Adrenal gland (tissue), 5 donors: ENCODE data around the gene LARGE1.

ENCODE experiments used
- CTCF ChIP-seq, 6 experiments: fragments of 450-650 bp in 4 of 6; fragments of 200-600 bp in 2 of 6; sonication (generic) in 1 of 6; IDR thresholded peaks; 1 replicate in 5 of 6; 2 replicates in 1 of 6; pipeline versions ENCODE4 v1.5.1 to v1.8.0; 2016 to 2021; ENCODE audit warnings: antibody characterized with exemption in 6 of 6, mild to moderate bottlenecking in 2 of 6, moderate library complexity in 1 of 6
- POLR2A ChIP-seq, 2 donors: fragments of 450-650 bp; IDR thresholded peaks; one replicate each; pipeline ENCODE4 v1.6.1; 2017; ENCODE audit warnings: antibody characterized with exemption in 2 of 2, mild to moderate bottlenecking in 2 of 2, moderate library complexity in 1 of 2
- donor health status: DM: no; HTN: no; CAD: no.

GRCh38 chr22:33786149-33786548, 134.1 kb downstream of the LARGE1 start:
- TF ChIP-seq CTCF (IDR thresholded peaks at IDR 0.05): no peak
- TF ChIP-seq POLR2A (IDR thresholded peaks at IDR 0.05): no peak
